ENCODE data around the gene CYTH3. TPM values are rescaled to one million over a fixed set of nuclear protein-coding genes. Genes with fewer than 3 reads are reported as not detected.

CYTH3 gene
- total and polyA plus RNA-seq, 9 of the 15 experiments (the other 6 are each of a cell fraction or from before 2014, with no cell fraction given): 0.25 to 15.2 (median 11.4) TPM

GRCh38 chr7:6320791-6321190, 48.4 kb upstream of the CYTH3 start (continued):
- TF ChIP-seq HNRNPH1 (optimal IDR thresholded peaks at IDR 0.05; ENCODE audit: low read depth, low read length) (no peak), FOXJ2 (tag; IDR thresholded peaks at IDR 0.05) (no peak), TCF7L2 (IDR thresholded peaks at IDR 0.05; ENCODE audit: low read depth, low read length) (no peak), NFXL1 (CRISPR knock-in tag; IDR thresholded peaks at IDR 0.05) (no peak)

- WGBS (ENCODE audit: insufficient coverage, low coverage, missing lambda C conversion rate): 53% methylated on average over 15 of the region's 16 CpGs
- CTCF ChIA-PET (ENCODE audit: low intra/inter-chr PET ratio): no interaction called here
- no peaks in the 10 kb centered on the region for H3K27me3 ChIP-seq (ENCODE audit: control insufficient read depth in 2 of 2, insufficient read depth in 2 of 2, low read length in 2 of 2)
- no peak overlapping the region; the same call in 1 of the 2 replicates for H3K4me2 ChIP-seq (ENCODE audit: insufficient read depth, low read length)
- H3K27ac ChIP-seq (ENCODE audit: extremely low read depth, low read depth, low read length): no peak overlapping the region
- H3K4me1 ChIP-seq (replicated peaks in 1 of 2; ENCODE audit: control insufficient read depth in 2 of 2, insufficient read depth in 2 of 2, low read length in 2 of 2): peaks cover 0 to 3% of the 10 kb centered on the region in 2 experiments; a peak in 1 of 5 replicates
- no peaks in the 10 kb centered on the region for H3K36me3 ChIP-seq (ENCODE audit: control insufficient read depth, insufficient read depth, low read length)
- peak; percentile 70 for TF ChIP-seq PRDM10 (IDR thresholded peaks at IDR 0.05; ENCODE audit: partially characterized antibody)
- TF ChIP-seq RREB1 (CRISPR knock-in tag; IDR thresholded peaks at IDR 0.05): no peak
- no peak for TF ChIP-seq ZBTB33 (CRISPR knock-in tag; IDR thresholded peaks at IDR 0.05)
- peak overlapping the region; percentile 45 for H2AFZ ChIP-seq (ENCODE audit: low read depth, low read length)
- no peak overlapping the region for H3K4me3 ChIP-seq
- in situ Hi-C loops (cut with MboI) (no loop called here), intact Hi-C loops (cut with micrococcal nuclease) (no loop called here)
- DNase-seq (ENCODE audit: extremely low read depth in 1 of 4, low spot score in 3 of 4): peak in 1 of 4 experiments; percentile 33
- POLR2A ChIA-PET: no interaction called here
- H3K9me1 ChIP-seq (ENCODE audit: control insufficient read depth, insufficient read depth, low read length): no peaks in the 10 kb centered on the region
- BruUV-seq (replicated peaks): no TSS peak
- H3K79me2 ChIP-seq (ENCODE audit: control insufficient read depth, insufficient read depth, low read length): no peaks in the 10 kb centered on the region
- no peaks in the 10 kb centered on the region for H3K9me3 ChIP-seq (replicated peaks; ENCODE audit: control insufficient read depth, insufficient read depth, low read depth, low read length)
- H3K9ac ChIP-seq (ENCODE audit: insufficient read depth in 1 of 2, low read depth in 2 of 2, low read length in 2 of 2): peak overlapping the region in 1 of 2 experiments; percentile 81; a peak in 1 of 4 replicates
- no peaks in the 10 kb centered on the region for H4K20me1 ChIP-seq (replicated peaks; ENCODE audit: control insufficient read depth, insufficient read depth, low read length)
- no peak for FAIRE-seq
- ATAC-seq: peak; percentile 57
Measured at GRCh38 chr7:6317797-6318438, 45.5 kb upstream of the CYTH3 start.

Data from K562 (cell line).